H1 (cell line): ENCODE measurements around the gene RGPD3. TPM values are rescaled to one million over a fixed set of nuclear protein-coding genes. Genes with fewer than 3 reads are reported as not detected.

Source experiments
- EGR1 ChIP-seq: IDR thresholded peaks from 2 replicates; pipeline ENCODE4 v1.6.1; 2011; ENCODE audit warnings: low read depth, low read length, borderline replicate concordance
- HDAC2 ChIP-seq, 2 experiments: fragments of 300-600 bp in 1 of 2; sonication (generic) in 1 of 2; IDR thresholded peaks; 2 replicates each; pipeline ENCODE4 v1.6.1; 2011 to 2012; ENCODE audit warnings: low read depth in 2 of 2, low read length in 2 of 2, mild to moderate bottlenecking in 2 of 2, moderate library complexity in 2 of 2, borderline replicate concordance in 1 of 2, inconsistent platforms in 1 of 2
- RFX5 ChIP-seq: IDR thresholded peaks from 2 replicates; pipeline ENCODE4 v1.6.1; 2011; ENCODE audit warnings: low read depth, low read length, improper control_type of control experiment, borderline replicate concordance
- SIN3A ChIP-seq, 2 experiments: IDR thresholded peaks in 1 of 2; conservative IDR thresholded peaks in 1 of 2; 2 replicates each; pipeline ENCODE4 v1.6.1; 2011 to 2012; ENCODE audit warnings: low read length in 2 of 2, improper control_type of control experiment in 1 of 2, low read depth in 1 of 2, mild to moderate bottlenecking in 1 of 2
- SP2 ChIP-seq: IDR thresholded peaks from 2 replicates; pipeline ENCODE4 v1.6.1; 2012; ENCODE audit warnings: mild to moderate bottlenecking, low read length, inconsistent platforms
- SUZ12 ChIP-seq: fragments of 200-600 bp; sonication (generic); IDR thresholded peaks from 2 replicates; pipeline ENCODE4 v1.6.1; 2012; ENCODE audit warnings: mild to moderate bottlenecking, inconsistent platforms, low read length, moderate library complexity, mixed read lengths
- polyA plus RNA-seq, 7 experiments: library from polyadenylated mRNA; depleted of rRNA in 3 of 7; stranded (reverse) in 5 of 7; unstranded in 2 of 7; fragments of >200 nt in 5 of 7; fragments of 200-250 nt in 2 of 7; gene quantifications; 1 replicate in 5 of 7; 2 replicates in 1 of 7; 4 replicates in 1 of 7; pipeline versions ENCODE4 v1.2.1 to v1.2.3, GENCODE V29; 2011 to 2013; ENCODE audit warnings: missing spikeins in 2 of 7, mixed read lengths in 2 of 7
- total RNA-seq: library from RNA; stranded (reverse); fragmentation: NEBNext Ultra II Directional; extraction: Animal tissue kit (Norgen Biotek cat#: 25700); gene quantifications from 2 replicates; pipeline ENCODE4 v1.2.1, GENCODE V29; 2021
- TF ChIP-seq, protein P1 (sequence below): fragments of 300-600 bp; sonication (generic); IDR thresholded peaks from 2 replicates; pipeline ENCODE4 v1.7.1; 2012; ENCODE audit warnings: low read length, moderate library complexity, mild to moderate bottlenecking, inconsistent platforms; ENCODE audit not compliant: insufficient replicate concordance
- TF ChIP-seq, protein P2 (sequence below): IDR thresholded peaks from 2 replicates; pipeline ENCODE4 v1.6.1; 2011; ENCODE audit warnings: low read length, improper control_type of control experiment
- TF ChIP-seq, protein P3 (sequence below): IDR thresholded peaks from 2 replicates; pipeline ENCODE4 v1.6.1; 2011; ENCODE audit warnings: low read depth, mild to moderate bottlenecking, low read length; ENCODE audit not compliant: insufficient read depth

RGPD3 gene
- total and polyA plus RNA-seq, 2 of the 8 experiments (the other 6 are each of a cell fraction or from before 2014, with no cell fraction given), result 0.08 to 0.17 TPM

DNA sequence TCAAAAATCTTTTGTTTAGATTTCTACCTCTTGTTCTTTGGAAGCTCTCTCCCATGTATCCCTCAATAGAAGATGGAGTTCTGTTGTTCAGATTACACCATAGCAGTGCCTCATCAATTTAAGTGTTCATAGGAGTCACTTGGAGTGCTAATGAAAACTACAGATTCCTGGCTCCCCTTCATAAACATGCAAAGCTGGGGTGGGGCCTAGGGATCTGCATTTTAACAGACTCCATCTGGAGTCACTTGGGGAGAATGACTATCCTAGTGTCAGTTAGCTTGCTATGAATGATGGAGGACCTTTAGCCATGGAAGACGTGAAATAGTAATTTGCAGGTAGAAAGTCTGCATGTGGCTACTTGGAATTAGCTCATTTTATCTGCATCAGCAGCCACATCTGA is 105.4 kb downstream of the RGPD3 start (continued):
- TF ChIP-seq, protein P1, sequence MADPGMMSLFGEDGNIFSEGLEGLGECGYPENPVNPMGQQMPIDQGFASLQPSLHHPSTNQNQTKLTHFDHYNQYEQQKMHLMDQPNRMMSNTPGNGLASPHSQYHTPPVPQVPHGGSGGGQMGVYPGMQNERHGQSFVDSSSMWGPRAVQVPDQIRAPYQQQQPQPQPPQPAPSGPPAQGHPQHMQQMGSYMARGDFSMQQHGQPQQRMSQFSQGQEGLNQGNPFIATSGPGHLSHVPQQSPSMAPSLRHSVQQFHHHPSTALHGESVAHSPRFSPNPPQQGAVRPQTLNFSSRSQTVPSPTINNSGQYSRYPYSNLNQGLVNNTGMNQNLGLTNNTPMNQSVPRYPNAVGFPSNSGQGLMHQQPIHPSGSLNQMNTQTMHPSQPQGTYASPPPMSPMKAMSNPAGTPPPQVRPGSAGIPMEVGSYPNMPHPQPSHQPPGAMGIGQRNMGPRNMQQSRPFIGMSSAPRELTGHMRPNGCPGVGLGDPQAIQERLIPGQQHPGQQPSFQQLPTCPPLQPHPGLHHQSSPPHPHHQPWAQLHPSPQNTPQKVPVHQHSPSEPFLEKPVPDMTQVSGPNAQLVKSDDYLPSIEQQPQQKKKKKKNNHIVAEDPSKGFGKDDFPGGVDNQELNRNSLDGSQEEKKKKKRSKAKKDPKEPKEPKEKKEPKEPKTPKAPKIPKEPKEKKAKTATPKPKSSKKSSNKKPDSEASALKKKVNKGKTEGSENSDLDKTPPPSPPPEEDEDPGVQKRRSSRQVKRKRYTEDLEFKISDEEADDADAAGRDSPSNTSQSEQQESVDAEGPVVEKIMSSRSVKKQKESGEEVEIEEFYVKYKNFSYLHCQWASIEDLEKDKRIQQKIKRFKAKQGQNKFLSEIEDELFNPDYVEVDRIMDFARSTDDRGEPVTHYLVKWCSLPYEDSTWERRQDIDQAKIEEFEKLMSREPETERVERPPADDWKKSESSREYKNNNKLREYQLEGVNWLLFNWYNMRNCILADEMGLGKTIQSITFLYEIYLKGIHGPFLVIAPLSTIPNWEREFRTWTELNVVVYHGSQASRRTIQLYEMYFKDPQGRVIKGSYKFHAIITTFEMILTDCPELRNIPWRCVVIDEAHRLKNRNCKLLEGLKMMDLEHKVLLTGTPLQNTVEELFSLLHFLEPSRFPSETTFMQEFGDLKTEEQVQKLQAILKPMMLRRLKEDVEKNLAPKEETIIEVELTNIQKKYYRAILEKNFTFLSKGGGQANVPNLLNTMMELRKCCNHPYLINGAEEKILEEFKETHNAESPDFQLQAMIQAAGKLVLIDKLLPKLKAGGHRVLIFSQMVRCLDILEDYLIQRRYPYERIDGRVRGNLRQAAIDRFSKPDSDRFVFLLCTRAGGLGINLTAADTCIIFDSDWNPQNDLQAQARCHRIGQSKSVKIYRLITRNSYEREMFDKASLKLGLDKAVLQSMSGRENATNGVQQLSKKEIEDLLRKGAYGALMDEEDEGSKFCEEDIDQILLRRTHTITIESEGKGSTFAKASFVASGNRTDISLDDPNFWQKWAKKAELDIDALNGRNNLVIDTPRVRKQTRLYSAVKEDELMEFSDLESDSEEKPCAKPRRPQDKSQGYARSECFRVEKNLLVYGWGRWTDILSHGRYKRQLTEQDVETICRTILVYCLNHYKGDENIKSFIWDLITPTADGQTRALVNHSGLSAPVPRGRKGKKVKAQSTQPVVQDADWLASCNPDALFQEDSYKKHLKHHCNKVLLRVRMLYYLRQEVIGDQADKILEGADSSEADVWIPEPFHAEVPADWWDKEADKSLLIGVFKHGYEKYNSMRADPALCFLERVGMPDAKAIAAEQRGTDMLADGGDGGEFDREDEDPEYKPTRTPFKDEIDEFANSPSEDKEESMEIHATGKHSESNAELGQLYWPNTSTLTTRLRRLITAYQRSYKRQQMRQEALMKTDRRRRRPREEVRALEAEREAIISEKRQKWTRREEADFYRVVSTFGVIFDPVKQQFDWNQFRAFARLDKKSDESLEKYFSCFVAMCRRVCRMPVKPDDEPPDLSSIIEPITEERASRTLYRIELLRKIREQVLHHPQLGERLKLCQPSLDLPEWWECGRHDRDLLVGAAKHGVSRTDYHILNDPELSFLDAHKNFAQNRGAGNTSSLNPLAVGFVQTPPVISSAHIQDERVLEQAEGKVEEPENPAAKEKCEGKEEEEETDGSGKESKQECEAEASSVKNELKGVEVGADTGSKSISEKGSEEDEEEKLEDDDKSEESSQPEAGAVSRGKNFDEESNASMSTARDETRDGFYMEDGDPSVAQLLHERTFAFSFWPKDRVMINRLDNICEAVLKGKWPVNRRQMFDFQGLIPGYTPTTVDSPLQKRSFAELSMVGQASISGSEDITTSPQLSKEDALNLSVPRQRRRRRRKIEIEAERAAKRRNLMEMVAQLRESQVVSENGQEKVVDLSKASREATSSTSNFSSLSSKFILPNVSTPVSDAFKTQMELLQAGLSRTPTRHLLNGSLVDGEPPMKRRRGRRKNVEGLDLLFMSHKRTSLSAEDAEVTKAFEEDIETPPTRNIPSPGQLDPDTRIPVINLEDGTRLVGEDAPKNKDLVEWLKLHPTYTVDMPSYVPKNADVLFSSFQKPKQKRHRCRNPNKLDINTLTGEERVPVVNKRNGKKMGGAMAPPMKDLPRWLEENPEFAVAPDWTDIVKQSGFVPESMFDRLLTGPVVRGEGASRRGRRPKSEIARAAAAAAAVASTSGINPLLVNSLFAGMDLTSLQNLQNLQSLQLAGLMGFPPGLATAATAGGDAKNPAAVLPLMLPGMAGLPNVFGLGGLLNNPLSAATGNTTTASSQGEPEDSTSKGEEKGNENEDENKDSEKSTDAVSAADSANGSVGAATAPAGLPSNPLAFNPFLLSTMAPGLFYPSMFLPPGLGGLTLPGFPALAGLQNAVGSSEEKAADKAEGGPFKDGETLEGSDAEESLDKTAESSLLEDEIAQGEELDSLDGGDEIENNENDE, result no peak
- TF ChIP-seq HDAC2 (IDR thresholded peaks at IDR 0.05; ENCODE audit: borderline replicate concordance in 1 of 2, low read depth in 2 of 2, low read length in 2 of 2), result no peak
- TF ChIP-seq, protein P2, sequence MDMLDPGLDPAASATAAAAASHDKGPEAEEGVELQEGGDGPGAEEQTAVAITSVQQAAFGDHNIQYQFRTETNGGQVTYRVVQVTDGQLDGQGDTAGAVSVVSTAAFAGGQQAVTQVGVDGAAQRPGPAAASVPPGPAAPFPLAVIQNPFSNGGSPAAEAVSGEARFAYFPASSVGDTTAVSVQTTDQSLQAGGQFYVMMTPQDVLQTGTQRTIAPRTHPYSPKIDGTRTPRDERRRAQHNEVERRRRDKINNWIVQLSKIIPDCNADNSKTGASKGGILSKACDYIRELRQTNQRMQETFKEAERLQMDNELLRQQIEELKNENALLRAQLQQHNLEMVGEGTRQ, result no peak
- no peak for TF ChIP-seq SP2
- TF ChIP-seq SUZ12, result no peak
- no peak for TF ChIP-seq SIN3A (conservative IDR thresholded peaks at IDR 0.05 in 1 of 2, IDR thresholded peaks at IDR 0.05 in 1 of 2; ENCODE audit: low read depth in 1 of 2, low read length in 2 of 2)
- TF ChIP-seq RFX5, result no peak
- TF ChIP-seq, protein P3, sequence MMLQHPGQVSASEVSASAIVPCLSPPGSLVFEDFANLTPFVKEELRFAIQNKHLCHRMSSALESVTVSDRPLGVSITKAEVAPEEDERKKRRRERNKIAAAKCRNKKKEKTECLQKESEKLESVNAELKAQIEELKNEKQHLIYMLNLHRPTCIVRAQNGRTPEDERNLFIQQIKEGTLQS, result no peak
- no peak for TF ChIP-seq EGR1
